GM18870 (cell line): ENCODE results near the gene LRCH1.
"Not testable (repeated sequence)": the region's sequence is repeated elsewhere in the genome, so short reads cannot be mapped to it uniquely, and the experiment has no call there.

ENCODE experiments used
- ATAC-seq: cut with Tn5 transposase; IDR thresholded peaks from one replicate; pipeline ENCODE4 v1.9.1; 2021; ENCODE audit warnings: moderate library complexity; ENCODE audit not compliant: unreplicated experiment

Gene LRCH1

DNA sequence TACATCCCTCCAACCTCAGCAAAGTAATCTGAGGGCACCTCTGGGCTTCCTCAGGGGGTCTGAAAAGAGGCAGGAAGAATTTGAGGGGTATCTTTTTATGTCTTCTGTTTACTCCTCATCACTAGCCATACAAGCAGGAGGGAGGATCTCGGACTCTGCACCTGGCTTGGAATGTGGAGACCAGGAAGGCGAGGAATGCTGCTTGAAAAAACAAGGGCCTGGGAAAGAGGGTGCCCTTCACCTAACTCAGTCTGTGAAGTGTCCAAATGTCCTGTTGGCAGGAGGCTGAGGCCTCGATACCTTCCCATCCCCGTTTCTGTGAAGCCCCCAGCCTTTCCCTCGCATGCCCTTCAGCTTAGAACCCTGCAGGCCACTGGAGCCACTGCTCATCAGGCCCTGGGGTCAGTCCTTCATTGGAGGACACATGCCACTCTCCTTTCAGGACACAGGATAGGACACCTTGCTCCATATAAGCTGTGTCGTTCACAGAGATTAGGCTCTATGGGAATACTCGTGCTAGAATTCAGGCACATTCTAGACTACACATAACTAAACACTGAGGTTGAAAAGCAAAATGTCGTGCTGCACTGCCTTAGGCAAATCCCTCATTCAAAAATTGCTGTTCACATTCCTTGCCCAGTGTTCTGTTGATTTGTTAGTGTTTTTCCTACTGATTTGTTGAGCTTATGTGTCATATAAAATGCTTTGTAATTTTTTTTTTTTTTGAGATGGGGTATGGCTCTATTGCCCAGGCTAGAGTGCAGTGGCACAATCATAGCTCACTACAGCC lies 194.3 kb downstream of the LRCH1 start:
- ATAC-seq: no peak

DNA sequence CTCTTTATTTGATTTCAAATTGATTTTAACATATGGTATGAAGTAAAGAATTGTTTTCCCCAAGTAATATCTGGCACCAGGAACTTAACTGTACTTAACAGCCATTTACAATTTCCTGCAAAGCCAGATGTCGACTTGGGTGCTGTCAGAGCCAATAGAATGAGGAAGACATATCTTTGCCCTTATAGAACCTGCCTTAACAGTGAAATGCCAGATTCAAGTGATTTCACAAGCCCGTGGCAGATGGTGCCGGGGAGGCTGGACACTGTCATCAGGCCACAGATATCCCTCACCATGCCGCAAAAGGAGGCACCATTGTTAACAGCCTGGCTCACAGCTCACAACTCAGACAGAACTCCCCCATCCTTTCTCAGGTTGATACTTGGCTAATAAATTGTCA lies 195.3 kb downstream of the LRCH1 start:
- ATAC-seq: no peak

DNA sequence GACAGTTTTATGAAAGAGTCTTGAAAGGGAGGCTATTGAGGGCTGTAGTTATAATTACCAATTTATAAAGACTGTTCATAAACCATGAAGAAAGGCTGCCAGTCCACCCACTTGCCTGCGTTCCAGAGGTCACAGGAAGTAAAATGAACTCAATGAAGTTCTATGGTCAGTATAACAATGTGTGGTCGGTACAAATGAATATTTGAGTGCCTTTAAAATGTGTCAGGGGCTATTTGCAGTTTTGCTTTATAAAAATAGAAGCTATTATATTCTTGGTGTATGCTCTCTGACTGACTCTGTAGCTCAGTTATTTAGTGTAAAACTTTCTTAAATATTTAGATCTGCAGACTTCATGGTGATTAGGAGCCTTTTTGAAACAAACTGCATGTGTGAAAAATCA lies 197.0 kb downstream of the LRCH1 start:
- ATAC-seq: no peak

DNA sequence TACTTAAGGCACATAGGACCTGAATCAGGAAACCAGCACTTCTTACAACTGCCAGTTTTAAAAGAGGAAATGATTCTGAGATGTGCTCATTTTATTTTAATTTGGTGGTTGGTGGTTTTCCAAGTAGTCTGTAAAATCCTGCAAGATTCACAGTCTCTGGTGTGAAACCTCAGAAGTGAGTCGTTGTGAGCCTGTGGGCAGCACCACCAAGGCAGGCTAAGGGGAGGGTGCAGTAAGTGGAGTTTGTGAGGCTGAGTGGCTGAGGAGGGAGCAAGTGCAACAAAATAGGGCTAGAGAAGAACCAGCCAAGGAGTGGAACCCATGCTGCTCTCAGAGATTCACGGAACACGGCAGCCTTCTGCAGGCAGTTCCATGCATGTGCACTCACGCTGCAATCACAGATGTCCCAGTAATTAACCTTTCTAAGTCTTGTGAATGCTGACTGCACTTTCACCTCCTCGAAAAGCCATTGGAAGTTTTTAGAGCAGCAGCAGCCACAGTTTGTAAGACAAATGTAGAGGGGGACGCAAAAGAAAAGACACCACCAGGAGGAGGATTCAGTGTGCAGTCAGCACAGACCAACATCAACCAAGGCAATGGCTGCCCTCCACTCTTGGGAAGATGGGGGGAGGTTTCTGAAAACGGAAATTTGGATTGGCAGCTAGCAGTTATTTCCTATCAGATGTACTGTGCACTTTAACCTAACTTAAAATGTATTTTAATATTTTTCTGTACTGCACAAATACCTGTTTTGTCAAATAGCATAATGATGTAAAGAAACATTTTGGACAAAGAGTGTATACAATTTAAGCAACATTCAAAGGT lies 199.1 kb downstream of the LRCH1 start:
- peak; percentile 88 for ATAC-seq

DNA sequence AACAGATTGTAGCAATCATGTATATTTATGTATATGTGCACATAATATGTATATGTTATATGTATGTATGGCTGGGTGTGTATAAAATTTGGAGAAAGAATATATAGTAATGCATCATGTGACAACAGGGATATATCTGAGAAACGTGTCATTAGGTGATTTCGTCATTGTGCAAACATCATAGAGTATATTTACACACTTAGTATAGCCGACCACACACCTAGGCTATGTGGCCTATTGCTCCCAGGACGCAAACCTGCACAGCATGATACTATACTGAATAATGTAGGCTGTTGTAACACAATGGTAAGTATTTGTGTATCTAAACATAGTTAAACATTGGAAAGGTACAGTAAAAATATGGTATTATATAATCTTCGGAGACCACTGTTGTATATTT lies 200.2 kb downstream of the LRCH1 start:
- ATAC-seq: no peak

DNA sequence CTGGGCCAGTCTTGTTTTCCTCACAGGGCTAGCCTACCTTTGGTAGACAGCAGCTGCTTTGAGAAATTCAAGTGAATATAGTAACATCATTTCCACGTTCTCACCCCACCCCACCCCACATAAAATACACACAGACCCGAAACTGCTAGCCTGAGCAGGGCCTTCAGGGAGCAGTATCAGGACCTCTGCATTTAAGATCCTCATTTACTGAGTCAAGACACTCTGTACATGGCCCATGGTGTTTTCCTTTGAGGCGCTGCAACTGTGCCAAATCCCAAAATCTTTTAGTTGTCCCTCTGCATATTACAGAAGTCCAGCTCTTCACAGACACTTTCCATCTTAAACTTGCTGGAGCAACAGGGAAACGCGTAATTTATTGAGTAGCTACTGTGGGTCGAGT lies 200.9 kb downstream of the LRCH1 start:
- no peak for ATAC-seq

DNA sequence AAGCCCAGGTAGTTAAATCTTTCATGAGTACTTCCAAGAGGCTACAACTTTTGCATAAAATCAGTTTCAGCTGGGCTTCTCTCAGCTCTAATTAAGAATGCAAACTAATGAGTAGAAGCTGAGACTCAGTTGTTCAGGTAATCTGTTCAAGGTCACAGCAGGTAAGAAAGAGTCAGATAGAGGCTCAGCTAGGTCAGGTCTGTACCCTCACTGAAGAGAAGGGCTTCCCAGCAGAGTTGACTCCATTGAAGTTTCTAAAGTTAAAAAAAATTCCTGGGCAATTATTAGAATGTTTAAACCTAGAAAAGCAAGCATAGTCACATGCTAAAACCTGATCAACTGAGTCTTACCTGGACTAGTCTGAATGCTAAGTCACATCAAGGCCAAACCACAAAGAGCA lies 201.8 kb downstream of the LRCH1 start:
- no peak for ATAC-seq

DNA sequence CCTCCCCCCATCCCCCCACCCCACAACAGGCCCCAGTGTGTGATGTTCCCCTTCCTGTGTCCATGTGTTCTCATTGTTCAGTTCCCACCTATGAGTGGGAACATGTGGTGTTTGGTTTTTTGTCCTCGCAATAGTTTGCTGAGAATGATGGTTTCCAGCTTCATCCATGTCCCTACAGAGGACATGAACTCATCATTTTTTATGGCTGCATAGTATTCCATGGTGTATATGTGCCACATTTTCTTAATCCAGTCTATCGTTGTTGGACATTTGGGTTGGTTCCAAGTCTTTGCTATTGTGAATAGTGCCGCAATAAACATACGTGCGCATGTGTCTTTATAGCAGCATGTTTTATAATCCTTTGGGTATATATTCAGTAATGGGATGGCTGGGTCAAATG lies 202.5 kb downstream of the LRCH1 start:
- not testable (repeated sequence) for ATAC-seq

DNA sequence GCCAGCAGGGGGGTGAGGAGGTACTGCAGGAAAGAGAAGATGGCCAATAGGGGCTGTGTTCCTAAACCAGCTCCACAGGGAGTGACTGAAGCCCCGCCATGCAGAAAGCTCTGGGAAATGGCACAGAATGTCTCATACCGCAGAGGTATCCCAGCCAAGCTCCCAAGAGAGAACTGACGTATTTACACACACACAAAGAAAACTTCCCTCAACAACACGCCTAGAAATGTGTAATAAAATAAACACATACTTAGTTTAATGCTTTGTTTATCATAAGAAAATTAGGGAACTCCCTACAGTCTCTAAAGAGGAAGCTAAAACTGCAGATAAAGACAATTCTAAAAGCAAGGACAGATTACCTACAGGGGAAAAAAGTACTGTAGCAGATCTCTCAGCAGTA lies 204.0 kb downstream of the LRCH1 start:
- ATAC-seq: no peak

DNA sequence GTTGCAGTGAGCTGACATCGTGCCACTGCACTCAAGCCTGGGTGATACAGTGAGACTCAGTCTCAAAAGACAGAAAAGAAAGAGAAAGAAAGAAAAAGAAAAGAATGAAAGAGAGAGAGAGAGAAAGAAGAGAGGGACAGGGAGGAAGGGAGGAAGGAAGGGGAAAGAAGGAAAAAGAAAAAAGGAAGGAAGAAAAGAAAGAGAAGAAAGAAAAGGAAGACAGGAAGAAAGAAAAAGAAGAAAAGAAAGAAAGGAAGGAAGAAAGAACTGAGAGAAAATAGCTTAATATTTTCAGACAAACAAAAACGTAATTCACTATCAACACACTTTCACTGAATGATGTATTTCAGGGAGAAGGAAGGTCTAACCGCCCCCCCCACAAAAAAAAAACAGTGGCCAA lies 204.7 kb downstream of the LRCH1 start:
- ATAC-seq: no peak

DNA sequence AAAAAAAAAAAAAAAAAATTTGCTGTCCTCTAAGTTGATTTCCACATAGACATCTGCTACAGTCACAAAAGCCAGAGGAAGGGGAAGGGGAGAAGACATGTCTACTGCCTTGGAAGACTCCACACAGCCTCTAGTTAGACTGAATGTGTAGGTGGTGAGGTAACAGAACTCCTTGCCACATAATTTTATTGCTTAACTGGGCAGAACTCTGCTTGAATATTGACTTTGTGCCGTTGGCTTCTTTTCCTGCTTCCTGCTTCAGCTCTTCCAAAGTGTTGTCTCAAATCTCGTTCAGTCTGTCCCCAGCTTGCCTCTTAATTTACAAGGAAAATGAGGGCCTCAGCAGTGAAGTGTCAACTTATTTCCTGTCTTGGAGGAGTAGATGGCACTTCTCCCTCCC lies 206.9 kb downstream of the LRCH1 start:
- no peak for ATAC-seq

DNA sequence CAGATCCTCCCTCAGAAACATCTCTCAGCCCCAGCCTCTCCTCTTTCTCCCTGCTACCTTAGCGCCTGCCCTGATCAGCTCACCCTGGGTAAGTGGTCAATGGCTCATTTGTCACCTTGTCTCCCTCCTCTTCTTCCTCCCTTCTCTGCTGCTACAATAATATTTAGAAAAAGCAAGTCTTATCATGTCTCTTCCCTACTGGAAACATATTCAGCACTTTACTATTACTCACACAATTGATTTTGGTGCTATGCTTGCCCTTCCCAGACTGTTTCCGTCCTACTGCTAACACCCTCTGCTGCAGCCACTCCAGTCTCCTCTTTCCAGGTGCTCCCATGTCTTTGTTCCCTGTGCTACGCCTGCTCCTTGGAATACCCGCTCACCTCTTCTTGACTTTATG lies 208.2 kb downstream of the LRCH1 start:
- no peak for ATAC-seq

DNA sequence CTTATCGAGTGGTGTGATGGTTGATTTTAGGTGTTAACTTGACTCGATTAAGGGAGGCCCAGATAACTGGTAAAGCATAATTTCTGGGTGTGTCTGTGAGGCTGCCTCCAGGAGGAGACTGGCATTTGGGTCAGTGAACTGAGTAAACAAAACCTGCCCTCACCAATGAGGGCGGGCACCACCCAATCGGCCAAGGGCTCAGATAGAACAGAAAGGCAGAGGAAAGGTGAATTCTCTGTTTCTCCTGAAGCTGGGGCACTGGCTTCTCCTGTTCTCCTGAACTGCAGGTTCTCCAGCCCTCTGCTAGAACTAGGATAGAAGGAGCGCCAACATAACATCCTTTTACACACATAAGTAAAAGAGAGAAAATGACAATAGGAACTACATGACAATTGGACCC lies 208.9 kb downstream of the LRCH1 start:
- ATAC-seq: no peak

DNA sequence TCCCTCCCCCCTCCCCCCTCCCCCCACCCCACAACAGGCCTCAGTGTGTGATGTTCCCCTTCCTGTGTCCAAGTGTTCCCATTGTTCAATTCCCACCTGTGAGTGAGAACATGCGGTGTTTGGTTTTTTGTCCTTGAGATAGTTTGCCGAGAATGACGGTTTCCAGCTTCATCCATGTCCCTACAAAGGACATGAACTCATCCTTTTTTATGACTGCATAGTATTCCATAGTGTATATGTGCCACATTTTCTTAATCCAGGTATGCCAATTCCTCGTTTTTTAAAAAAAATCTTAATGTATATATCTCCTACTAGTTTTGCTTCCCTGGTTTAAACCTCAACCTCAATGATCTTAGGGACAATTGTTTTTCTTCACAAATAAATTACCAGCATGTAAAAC lies 217.0 kb downstream of the LRCH1 start:
- ATAC-seq: not testable (repeated sequence)

DNA sequence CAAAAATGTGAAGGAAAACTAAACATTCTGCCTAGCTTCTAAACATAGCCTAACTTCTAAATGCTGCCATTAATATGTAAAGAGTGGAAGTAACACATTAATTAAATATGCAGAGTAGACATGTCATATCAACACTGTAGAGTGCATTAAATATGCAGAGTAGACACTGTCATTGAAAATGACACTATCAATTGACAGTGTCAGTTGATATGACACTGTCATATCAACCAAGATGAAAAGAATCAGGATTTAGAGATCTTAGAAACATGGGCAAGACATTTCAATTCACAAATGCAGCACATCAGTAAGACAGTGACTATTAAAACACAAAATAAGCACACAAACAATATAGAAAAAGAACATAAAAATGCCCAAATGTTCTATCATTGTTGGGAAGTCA lies 218.7 kb downstream of the LRCH1 start:
- no peak for ATAC-seq

DNA sequence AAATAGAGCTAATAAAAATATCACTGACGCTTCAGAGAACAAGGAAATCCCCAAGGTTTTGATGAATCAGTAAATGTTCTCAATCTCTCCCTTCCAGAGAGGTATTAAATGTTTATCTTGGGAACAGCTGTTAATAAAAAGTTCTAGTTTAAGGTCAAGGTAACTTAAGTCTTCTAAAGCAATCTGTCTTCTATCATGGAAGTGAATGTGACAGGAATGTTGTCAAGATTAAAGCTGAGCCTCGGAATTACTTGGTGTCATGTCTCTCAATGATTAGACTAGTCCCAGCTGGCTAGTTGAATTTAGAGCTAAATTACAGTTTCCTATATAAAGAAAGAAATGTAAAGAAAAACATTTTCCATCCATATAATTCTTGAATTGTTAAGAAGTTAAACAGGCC lies 220.6 kb downstream of the LRCH1 start:
- ATAC-seq: no peak

DNA sequence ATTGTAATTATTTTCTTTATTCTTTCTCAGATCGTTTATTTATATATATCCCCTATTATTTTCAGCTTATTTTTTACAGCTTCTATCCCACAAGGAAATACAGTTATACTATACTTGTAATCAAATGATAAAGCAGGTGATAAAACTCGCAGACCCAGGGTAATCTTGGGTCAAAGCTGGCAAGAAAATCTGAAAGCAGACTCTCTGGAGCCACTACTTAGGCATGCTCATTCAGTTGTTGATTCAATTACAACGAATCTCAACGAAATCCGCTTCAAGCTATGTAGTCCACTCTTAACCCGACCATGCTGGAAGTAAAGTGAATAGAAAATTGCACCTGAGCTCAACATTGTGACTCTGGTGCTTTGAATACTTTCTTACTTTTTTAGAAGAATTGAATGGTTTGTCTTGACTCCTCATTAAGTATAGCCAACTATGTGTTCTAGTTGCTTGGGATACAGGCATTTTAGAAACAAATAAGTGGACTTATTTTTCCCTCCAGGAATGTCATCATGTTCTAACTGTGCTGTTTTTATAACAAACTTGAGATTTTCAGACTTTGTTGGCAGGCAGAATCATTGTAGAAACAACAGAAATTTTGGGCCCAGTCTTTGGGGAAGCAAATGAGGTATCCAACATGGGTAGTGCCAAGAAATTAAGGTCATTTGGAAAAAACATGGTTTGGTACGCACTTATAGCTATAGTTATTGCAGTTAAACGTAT lies 222.6 kb downstream of the LRCH1 start:
- ATAC-seq: no peak

DNA sequence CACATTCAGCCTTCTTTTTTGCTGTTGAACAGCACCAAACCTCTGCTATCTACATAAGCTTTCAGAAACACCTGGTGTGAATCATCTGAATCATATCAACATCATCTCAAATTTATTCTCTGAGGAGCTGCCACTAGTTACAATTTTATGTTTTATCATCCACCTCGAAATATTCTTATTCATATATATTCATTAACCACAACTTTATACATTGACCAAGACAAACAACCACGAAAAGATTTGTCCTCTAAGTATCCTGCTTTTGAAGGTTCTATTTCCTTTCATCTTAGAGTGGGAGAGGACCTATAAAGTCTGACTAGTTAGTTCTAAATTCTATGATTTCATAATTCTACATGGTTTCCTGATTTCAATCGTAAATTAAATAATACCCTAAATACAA lies 225.1 kb downstream of the LRCH1 start:
- ATAC-seq: no peak

DNA sequence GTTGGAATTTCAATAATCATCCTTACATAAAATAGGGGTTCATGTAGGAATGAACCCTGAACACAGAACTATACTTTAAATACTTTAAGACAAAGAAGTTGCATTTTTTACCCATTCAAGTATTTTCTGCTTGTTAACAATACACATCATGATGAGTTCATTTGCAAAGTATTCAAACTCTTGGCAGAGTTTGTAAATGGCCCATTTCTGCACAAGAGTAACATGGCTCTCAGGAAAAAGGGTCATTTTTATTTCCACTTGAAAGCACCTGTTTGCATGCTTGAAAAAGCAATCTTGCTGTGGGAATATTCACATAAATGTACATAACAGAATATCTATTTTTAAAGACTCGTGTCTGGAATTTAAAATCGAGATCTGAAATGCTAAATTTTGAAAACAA lies 225.9 kb downstream of the LRCH1 start:
- no peak for ATAC-seq

DNA sequence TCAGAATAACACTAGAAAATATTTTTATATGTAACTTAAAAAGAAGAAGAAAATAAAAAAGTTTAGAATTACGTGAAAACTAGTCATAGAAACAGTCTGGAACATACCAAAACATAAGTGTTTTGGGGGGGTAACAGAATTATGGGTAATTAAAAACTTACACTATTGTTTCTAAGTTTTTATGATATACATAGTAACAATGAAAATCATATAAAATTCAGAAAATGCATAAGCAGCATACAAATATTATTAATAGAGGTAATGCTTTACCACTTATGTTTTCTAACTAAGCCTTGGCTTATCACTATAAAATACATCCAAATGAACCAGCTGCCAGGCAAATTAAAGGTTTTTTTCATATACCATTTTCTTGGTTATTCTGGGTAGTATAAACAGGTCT lies 229.1 kb downstream of the LRCH1 start:
- no peak for ATAC-seq

DNA sequence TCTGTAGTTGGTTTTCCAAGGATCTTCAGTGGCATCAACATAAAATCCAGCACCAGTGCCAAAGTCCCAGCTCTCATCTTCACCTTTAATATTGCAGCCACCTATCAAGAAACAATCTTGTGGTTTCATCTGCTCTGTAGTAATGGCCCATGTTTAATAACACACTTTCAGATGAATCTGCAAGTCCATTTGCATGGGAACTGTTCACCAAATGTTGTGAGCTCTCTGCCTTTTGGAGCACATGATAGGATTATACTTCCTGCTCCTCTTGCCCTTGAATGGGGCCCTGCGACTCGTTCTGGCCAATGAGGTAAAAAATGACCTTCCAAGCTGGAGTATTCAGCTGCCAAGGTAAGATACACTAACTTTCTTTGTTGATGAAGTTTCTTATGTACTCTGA lies 229.7 kb downstream of the LRCH1 start:
- no peak for ATAC-seq

DNA sequence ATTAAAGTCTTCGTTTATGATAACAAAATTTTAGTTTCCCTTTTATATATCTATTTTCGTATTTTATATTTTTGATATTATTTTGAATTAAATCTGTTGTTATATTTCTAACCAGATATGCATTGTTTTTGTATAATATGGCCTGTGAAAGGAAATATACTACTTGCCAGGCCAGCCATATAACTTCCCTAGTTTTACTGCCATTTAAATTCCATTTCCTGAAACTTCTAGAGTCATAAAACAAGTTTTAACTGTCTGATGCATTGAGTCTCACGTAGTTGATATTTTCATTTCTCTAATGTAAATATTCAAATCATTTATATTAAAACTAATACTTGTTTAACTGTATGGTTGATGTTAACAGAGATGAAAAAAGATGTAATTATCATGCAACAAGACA lies 230.5 kb downstream of the LRCH1 start:
- no peak for ATAC-seq
